Upper lobe of left lung (tissue), 4 donors: ENCODE data around the gene AMOTL1.

Experiments
- POLR2A ChIP-seq, 4 donors: fragments of 450-650 bp; IDR thresholded peaks; one replicate each; pipeline ENCODE4 v1.5.1; 2016 to 2017; ENCODE audit warnings: antibody characterized with exemption in 4 of 4, mild to moderate bottlenecking in 2 of 4
- TF ChIP-seq, protein P1 (sequence below), 6 experiments: fragments of 450-650 bp in 4 of 6; fragments of 200-600 bp in 2 of 6; sonication (generic) in 2 of 6; IDR thresholded peaks; one replicate each; pipeline ENCODE4 v1.5.1; 2016 to 2019; ENCODE audit warnings: antibody characterized with exemption in 6 of 6

DNA sequence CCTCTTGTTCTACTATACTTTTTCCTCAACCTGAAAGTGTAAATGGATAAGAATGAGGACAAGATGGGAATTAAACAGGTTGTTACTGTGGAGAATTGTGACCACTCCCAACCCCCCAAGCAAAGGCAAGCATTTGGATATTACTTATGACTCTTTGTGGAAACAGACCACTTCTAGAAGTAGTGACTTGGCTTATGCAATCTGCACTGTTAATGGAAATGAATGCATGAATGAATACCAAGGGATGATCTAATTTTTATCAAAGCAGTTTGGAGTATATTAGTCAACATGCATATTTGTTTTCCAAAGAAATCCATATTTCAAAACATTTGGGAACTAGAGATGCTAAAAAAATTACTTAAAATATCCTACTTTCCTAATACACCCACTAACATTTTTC is 35.3 kb downstream of the AMOTL1 start:
- TF ChIP-seq, protein P1, sequence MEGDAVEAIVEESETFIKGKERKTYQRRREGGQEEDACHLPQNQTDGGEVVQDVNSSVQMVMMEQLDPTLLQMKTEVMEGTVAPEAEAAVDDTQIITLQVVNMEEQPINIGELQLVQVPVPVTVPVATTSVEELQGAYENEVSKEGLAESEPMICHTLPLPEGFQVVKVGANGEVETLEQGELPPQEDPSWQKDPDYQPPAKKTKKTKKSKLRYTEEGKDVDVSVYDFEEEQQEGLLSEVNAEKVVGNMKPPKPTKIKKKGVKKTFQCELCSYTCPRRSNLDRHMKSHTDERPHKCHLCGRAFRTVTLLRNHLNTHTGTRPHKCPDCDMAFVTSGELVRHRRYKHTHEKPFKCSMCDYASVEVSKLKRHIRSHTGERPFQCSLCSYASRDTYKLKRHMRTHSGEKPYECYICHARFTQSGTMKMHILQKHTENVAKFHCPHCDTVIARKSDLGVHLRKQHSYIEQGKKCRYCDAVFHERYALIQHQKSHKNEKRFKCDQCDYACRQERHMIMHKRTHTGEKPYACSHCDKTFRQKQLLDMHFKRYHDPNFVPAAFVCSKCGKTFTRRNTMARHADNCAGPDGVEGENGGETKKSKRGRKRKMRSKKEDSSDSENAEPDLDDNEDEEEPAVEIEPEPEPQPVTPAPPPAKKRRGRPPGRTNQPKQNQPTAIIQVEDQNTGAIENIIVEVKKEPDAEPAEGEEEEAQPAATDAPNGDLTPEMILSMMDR (IDR thresholded peaks at IDR 0.05), result no peak
- TF ChIP-seq POLR2A (IDR thresholded peaks at IDR 0.05), result no peak
